ENCODE results near the gene FOXS1. TPM values are rescaled to one million over a fixed set of nuclear protein-coding genes. Genes with fewer than 3 reads are reported as not detected.

The FOXS1 gene
- total and polyA plus RNA-seq, 4 donors = 0.89 to 8.7 (median 4.9) TPM

- H3K27ac ChIP-seq (ENCODE audit: low read depth, low read length) = no peak overlapping the region
- 97% methylated on average over 5 of the region's 7 CpGs for WGBS (ENCODE audit: insufficient coverage)
Measured at GRCh38 chr20:31803552-31804291, 41.7 kb downstream of the FOXS1 start.

DNA sequence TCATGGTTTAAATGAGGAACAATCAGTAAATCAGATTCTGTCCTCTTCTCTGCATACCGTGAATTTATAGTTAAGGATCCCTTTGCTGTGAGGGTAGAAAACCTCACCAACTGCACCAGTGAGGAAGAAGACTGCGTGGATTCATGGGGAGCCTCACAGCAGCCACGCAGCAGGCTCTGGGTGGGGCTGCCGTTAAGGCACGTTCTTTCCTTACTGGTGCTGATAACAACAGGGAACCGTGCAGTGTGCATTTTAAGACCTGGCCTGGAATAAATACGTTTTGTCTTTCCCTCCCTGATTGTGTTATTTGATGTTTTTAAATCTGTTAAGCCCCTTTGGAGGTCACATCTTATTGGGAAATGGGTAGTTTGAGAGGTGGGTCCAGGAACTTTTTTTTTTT is 43.9 kb downstream of the FOXS1 start:
- Histone ChIP-seq H3K36me3 (ENCODE audit: control insufficient read depth, insufficient read depth, low read length) (peaks cover 9% of the 10 kb centered on the region), H3K27me3 (ENCODE audit: control insufficient read depth, insufficient read depth, low read length) (no peaks in the 10 kb centered on the region), H3K4me1 (ENCODE audit: control insufficient read depth, insufficient read depth, low read length) (no peaks in the 10 kb centered on the region), H3K9me3 (ENCODE audit: control insufficient read depth, insufficient read depth, low read length) (no peaks in the 10 kb centered on the region), H3K4me3 (ENCODE audit: low read depth, low read length) (no peak overlapping the region), H3K27ac (ENCODE audit: low read depth, low read length) (no peak overlapping the region)
- no peak for DNase-seq (ENCODE audit: low read depth in 4 of 6, low spot score in 6 of 6)
- WGBS (ENCODE audit: insufficient coverage) = 88% methylated on average over 6 of the region's 7 CpGs

More at GRCh38 chr20:31803552-31804291, 41.7 kb downstream of the FOXS1 start:
- no peaks in the 10 kb centered on the region for H3K4me1 ChIP-seq (ENCODE audit: control insufficient read depth, insufficient read depth, low read length)
- H3K36me3 ChIP-seq (ENCODE audit: control insufficient read depth, insufficient read depth, low read length) = peaks cover 9% of the 10 kb centered on the region
- no peak overlapping the region for H3K4me3 ChIP-seq (ENCODE audit: low read depth, low read length)
- DNase-seq (ENCODE audit: low read depth in 4 of 6, low spot score in 6 of 6) = no peak
- no peaks in the 10 kb centered on the region for H3K9me3 ChIP-seq (ENCODE audit: control insufficient read depth, insufficient read depth, low read length)
- no peaks in the 10 kb centered on the region for H3K27me3 ChIP-seq (ENCODE audit: control insufficient read depth, insufficient read depth, low read length)

GRCh38 chr20:31797364-31797763 is 48.0 kb downstream of the FOXS1 start:
- Histone ChIP-seq H3K27ac (ENCODE audit: low read depth, low read length) (no peak overlapping the region), H3K36me3 (ENCODE audit: control insufficient read depth, insufficient read depth, low read length) (peaks cover 15% of the 10 kb centered on the region)
- DNase-seq (ENCODE audit: low read depth in 4 of 6, low spot score in 6 of 6) = no peak

More at GRCh38 chr20:31797364-31797763, 48.0 kb downstream of the FOXS1 start:
- Histone ChIP-seq H3K4me1 (ENCODE audit: control insufficient read depth, insufficient read depth, low read length) (no peaks in the 10 kb centered on the region), H3K9me3 (ENCODE audit: control insufficient read depth, insufficient read depth, low read length) (no peaks in the 10 kb centered on the region), H3K27me3 (ENCODE audit: control insufficient read depth, insufficient read depth, low read length) (no peaks in the 10 kb centered on the region), H3K4me3 (ENCODE audit: low read depth, low read length) (no peak overlapping the region)
- WGBS (ENCODE audit: insufficient coverage) = 73% methylated on average over 3 of the region's 3 CpGs

Small RNA genes lying within 50 kb of the gene (small RNA-seq; reads per million reads assigned to genes)
- not detected for gene AL160175.1 (ENCODE audit: low replicate concordance)

Other genes with a start within 250 kb of the FOXS1 start
- gene ID1, start 240.3 kb downstream of the FOXS1 start, total RNA-seq = 100 to 1,000 TPM; 196 to 308 TPM
- gene ID1, start 240.3 kb downstream of the FOXS1 start, polyA plus RNA-seq (ENCODE audit: insufficient read length in 2 of 2) = 100 to 1,000 TPM in 1 of 2 donors, 10 to 100 TPM in 1; 88.2 to 109 TPM
- gene COX4I2, start 207.7 kb downstream of the FOXS1 start, total RNA-seq = 1 to 10 TPM in 1 of 2 donors, under 1 TPM in 1; 0.30 to 5.4 TPM
- gene COX4I2, start 207.7 kb downstream of the FOXS1 start, polyA plus RNA-seq (ENCODE audit: insufficient read length in 2 of 2) = under 1 TPM in 1 of 2 donors, not detected in 1; 0.62 TPM
- gene BCL2L1, start 122.7 kb downstream of the FOXS1 start, total RNA-seq = 10 to 100 TPM; 66.5 to 82.7 TPM
- gene BCL2L1, start 122.7 kb downstream of the FOXS1 start, polyA plus RNA-seq (ENCODE audit: insufficient read length in 2 of 2) = 10 to 100 TPM; 56.0 to 64.2 TPM
- gene TPX2, start 106.3 kb downstream of the FOXS1 start, total RNA-seq = 10 to 100 TPM; 14.4 to 29.5 TPM
- 10 to 100 TPM; 25.4 to 31.8 TPM for gene TPX2, start 106.3 kb downstream of the FOXS1 start, polyA plus RNA-seq (ENCODE audit: insufficient read length in 2 of 2)
- 1 to 10 TPM in 1 of 2 donors, under 1 TPM in 1; 0.79 to 5.2 TPM for gene MYLK2, start 26.2 kb downstream of the FOXS1 start, total RNA-seq
- gene MYLK2, start 26.2 kb downstream of the FOXS1 start, polyA plus RNA-seq (ENCODE audit: insufficient read length in 2 of 2) = 1 to 10 TPM; 5.0 to 5.1 TPM
- gene DUSP15, start 24.9 kb upstream of the FOXS1 start, total RNA-seq = 10 to 100 TPM in 1 of 2 donors, 1 to 10 TPM in 1; 7.8 to 13.3 TPM
- gene DUSP15, start 24.9 kb upstream of the FOXS1 start, polyA plus RNA-seq (ENCODE audit: insufficient read length in 2 of 2) = 10 to 100 TPM; 27.5 to 31.0 TPM
- gene TTLL9, start 25.0 kb upstream of the FOXS1 start, total RNA-seq = 10 to 100 TPM in 1 of 2 donors, 1 to 10 TPM in 1; 5.1 to 12.1 TPM
- 10 to 100 TPM; 18.4 to 18.8 TPM for gene TTLL9, start 25.0 kb upstream of the FOXS1 start, polyA plus RNA-seq (ENCODE audit: insufficient read length in 2 of 2)
- 10 to 100 TPM in 1 of 2 donors, 1 to 10 TPM in 1; 8.5 to 14.5 TPM for gene PDRG1, start 106.4 kb upstream of the FOXS1 start, total RNA-seq
- 10 to 100 TPM; 34.4 to 35.8 TPM for gene PDRG1, start 106.4 kb upstream of the FOXS1 start, polyA plus RNA-seq (ENCODE audit: insufficient read length in 2 of 2)
- 1 to 10 TPM; 1.8 to 3.7 TPM for gene XKR7, start 122.5 kb upstream of the FOXS1 start, total RNA-seq
- gene XKR7, start 122.5 kb upstream of the FOXS1 start, polyA plus RNA-seq (ENCODE audit: insufficient read length in 2 of 2) = 1 to 10 TPM; 7.9 to 9.0 TPM
- 1 to 10 TPM; 3.8 to 8.4 TPM for gene CCM2L, start 164.8 kb upstream of the FOXS1 start, total RNA-seq
- gene CCM2L, start 164.8 kb upstream of the FOXS1 start, polyA plus RNA-seq (ENCODE audit: insufficient read length in 2 of 2) = 1 to 10 TPM; 6.4 to 6.8 TPM
- 10 to 100 TPM in 1 of 2 donors, 1 to 10 TPM in 1; 9.1 to 12.4 TPM for gene HCK, start 206.6 kb upstream of the FOXS1 start, total RNA-seq
- gene HCK, start 206.6 kb upstream of the FOXS1 start, polyA plus RNA-seq (ENCODE audit: insufficient read length in 2 of 2) = 1 to 10 TPM; 5.1 to 6.9 TPM